GM18909 (cell line): Measurements from ENCODE around the gene CRABP2.
A peak's percentile ranks its signal among the peaks of the same experiment; 100 is the strongest.

Experiments used
- ATAC-seq: cut with Tn5 transposase; IDR thresholded peaks from one replicate; pipeline ENCODE4 v1.9.1; 2021; ENCODE audit warnings: mild to moderate bottlenecking; ENCODE audit not compliant: unreplicated experiment, poor library complexity

Gene CRABP2

DNA sequence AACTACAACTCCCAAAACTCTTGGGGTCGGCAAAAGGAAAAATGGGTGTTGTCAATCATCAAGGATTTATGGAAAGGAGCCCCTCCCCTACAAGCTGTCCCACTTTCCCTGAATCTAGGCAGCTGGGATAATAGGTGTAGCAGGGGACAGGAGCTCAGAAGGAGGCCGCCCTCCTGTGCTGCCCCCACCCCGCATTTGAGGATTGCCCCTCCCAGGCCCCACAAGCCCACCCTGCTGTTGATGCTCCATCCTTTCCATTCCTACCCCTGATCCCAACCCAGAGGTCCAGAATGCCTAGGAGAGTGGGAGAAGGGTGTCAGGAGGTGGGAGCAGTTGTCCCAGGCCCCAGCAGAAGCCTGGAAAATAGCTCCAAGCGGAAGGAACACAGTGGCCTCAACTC, 37.4 kb upstream of the CRABP2 start:
- ATAC-seq: no peak

DNA sequence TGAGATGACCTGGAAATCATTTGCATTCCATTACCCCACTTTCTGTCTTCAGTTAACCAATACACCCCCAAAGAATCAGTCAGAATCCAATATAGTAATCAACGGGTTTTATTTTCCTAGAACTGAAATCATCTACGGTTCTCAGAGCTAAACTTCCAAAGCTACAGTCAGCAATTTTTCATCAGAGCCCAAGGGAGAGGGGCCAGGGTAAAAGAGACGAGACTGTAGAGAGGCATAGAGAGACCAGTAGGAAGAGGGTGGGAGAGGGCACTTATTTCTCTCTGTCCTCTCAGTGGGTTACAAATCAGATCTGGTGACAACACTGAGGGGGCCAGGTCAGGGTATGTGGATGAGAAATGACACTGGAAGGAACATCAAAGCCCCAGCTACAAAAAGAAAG, 36.6 kb upstream of the CRABP2 start:
- no peak for ATAC-seq

DNA sequence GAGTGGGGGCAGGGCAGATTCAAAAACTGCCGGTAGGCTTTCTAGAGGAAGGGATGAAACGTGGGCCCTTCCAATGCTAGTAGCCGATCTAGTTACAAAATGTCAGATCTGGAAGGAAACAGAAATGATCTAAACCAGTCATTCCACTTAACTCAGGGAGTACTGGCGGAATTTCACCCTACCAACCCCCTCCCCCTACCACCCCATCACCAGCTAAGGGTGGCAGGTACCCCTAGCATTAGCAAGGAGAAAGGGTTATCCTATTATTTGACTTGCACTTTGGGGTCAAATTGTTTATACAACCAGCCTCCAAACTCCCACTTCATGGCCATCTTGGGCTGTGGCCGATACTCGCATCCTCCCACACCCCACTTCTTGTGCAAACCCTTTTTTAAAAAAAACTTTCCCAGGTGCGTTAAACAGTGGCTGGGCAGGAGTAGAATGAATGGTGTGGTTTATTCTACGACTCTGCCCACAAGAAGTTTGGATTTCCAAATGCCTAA, 36.1 kb upstream of the CRABP2 start:
- ATAC-seq: no peak

DNA sequence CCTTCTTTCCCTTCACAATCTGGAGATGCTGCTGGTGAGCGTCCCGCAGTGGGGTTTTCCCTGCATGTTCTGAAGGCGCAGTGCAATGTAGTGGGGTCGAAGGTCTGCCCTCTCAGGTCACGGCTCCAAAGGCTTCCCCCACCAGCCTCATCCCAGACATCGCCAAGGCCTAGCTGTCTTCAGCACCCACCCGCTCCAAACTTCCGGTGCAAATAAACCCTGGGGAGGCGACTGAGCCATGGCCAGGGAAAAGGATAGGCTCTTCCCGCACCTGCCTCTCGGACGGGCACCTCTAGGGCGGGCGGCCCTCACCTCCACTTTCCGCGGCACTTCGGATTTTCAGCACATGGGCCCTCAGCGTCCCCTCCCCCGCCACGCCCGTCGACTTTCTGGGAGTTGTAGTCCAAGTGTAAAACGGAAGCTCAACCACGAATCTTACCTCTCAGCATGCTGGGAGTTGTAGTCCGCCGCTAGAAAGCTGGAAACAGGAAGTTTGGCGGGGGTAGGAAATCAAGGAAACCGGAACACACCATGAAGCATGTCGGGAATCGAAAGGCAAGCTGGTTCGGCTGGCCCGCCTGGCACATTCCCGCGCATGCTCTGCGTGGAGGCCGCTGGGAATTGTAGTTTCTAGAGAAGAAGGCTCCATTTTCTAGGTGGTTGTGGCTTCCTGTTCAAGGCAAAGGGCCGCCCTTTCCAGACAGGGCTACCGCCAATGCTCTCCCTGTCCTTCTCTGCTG, 35.5 kb upstream of the CRABP2 start, which contains the start of gene MRPL24:
Gene MRPL24, minus strand, starts transcription at position 348 of the 740 bp plus-strand sequence. CDS start 2,384 bp downstream, outside the sequence.
- ATAC-seq: peak; percentile 85

DNA sequence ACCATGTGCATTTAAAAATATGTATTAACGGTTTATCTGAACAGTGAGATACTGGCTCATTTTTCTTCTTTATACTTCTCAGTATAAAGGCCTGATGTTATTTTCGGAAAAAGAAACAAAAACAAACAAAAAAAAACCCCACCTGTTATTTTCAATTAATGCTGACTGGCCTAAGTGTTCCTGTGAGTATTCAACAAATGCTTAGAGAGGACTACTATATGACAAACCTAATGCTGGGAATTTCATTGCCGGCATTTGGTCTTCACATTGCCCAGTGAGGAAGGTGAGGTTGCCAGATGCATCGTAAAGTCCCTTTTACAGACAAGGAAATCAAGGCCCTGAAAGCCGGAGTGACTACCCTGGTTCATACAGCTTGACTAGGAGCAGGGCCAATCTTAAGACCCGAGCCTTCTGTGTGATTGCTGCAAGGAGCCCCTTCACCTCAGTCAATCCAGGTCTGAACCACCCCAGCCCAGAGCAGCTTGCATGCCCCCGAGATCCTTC, 34.9 kb upstream of the CRABP2 start:
- no peak for ATAC-seq

DNA sequence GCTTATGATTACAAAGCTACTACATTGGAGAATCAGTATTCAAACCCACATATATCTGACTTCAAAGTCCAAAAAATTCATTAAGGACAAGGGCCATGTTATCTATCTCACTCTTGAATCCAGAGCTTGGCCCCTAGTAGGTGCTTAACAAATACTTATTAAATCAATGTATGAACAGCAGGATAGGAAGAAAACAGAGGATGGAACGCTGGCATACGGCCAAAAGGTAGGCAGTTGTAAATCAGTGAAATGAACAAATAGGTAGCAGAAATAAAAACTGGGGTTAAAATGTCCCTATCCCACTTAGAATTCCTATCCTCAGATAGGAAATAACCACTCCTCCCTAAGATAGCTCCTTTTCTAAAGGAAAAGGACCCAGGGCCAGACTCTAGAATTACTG, 33.5 kb upstream of the CRABP2 start:
- no peak for ATAC-seq

DNA sequence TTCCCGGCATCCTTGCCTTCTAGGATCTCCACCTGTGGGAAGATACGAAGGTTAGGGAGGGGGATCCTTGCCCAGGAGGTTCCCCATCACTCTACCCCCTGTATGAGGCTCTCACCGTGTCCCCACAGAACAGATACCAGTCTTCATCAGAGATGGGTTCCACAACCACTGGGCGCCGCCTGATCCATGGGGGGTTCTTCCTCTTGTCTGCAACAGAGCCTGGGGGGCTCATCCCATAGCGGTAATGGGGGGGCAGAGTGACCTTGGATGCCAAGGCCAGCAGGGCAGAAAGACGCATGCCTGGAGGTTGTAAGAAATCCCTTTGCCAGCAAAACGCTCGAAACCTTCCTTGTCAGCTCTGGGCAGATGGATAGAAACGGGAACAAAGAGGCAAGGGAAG, 33.0 kb upstream of the CRABP2 start:
- ATAC-seq: no peak

DNA sequence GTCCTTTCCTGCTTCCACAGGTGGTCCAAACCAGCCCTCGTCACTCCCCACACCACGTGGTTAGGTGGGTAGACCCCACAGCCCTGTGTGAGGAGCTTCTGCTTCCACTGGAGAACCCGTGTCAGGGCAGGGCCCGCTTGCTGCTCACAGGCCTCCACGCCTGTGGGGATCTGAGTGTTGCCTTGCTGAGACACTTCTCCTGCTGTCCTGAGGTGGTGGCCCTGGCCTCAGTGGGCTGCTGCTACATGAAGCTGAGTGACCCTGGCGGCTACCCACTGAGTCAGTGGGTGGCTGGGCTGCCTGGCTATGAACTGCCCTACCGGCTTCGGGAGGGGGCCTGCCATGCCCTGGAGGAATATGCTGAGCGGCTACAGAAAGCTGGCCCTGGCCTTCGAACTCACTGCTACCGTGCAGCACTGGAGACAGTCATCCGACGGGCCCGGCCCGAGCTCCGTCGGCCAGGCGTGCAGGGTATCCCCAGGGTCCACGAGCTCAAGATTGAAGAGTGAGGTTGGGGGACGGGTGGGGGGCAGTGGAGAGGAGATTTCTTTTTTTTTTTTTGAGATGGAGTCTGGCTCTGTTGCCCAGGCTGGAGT, 28.7 kb upstream of the CRABP2 start:
- no peak for ATAC-seq

DNA sequence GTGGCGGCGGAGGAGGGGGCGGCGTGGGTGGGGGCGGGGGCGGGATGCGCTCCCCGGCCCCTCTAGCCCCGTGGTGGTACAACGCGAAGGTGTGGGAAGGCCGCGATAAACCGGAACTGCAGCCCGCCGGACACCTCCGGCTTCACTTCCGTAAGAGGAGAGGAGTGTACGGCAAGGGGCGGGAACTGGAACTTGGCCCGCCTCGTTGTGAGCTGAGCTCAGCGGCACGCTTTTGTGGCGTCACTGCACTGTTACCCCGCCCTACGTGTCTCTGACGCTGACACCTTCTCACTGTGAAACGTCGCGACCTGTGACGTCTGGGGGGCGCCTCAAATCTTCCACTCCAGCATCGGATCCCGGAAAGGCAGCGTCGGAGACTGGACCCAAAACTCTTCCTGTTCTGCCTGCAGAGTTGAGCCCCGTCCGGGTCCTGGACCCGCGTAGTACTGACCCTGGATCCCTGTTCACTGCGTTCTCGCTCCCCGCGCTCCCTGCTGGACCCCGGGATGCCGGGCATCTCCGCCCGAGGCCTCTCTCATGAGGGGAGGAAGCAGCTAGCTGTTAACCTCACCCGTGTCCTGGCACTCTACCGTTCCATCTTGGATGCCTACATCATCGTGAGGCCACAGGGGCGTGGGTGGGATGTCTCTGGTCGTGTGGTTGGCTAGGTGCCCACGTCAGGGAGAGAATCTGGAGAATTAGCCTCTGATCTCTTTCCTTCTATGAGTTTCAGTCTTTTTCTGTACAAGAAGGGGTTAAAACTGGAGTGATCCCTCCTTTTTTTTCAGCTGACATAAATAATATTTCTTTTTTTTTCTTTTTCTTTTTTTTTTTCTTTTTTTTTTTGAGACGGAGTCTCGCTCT, 23.4 kb upstream of the CRABP2 start, which contains the start of gene ISG20L2:
Gene ISG20L2, minus strand, starts transcription at position 168 of the 864 bp plus-strand sequence. CDS start 1,114 bp downstream, outside the sequence.
- peak; percentile 92 for ATAC-seq

DNA sequence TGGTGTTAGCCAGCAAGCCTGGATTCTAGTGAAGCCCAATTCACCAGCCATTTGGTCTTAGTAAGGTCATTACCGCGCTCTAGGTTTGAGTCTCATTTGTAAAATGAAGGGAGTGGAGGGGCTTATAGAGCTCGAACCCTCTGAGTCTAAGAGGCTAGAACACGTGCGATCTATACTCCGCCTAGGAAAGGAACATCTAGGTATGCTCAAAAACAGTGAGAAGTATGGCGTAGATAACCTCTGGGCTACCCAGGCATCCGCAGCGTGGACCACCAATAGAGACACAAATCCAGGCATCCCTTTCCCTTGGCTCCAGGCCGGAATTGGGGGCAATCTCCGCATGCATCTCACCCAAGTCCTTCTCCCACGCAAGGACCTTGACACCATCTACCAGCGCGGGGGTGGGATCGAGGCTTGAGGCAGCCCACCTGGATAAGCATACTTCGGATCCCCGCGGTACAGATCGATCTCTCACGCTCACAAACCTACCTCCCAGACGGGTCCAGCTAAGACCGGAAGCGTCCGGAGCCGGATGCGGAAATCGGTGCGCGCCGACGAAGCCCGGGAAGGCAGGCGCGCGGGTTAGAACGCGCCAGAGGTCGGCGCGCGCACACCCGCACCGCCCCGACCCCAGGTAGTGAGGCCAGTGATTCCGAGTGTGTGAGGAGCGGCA, 22.7 kb upstream of the CRABP2 start, which contains the start of gene METTL25B:
Gene METTL25B, plus strand, starts transcription at position 544 of the 673 bp plus-strand sequence. CDS start 636 bp downstream, outside the sequence.
- ATAC-seq: peak; percentile 64

DNA sequence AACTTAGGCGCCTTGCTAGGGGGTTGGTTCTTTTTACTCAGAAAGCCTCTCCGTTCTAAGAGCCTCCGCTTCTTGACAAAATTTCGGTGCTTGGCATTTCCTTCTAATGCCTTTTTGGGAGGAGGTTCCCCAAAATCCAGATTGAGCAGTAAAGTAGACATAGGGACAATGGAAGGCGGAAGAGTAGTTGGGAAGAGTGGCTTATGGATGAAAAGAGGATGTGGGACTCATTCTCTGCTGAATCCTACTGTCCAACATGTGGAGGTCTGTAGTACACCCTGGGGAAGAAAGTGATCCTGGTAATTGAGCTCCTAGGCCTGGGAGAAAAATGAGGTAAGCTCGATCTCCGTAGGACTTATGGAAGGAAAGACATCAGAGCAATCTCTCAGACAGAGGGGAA, 22.1 kb upstream of the CRABP2 start:
- no peak for ATAC-seq

DNA sequence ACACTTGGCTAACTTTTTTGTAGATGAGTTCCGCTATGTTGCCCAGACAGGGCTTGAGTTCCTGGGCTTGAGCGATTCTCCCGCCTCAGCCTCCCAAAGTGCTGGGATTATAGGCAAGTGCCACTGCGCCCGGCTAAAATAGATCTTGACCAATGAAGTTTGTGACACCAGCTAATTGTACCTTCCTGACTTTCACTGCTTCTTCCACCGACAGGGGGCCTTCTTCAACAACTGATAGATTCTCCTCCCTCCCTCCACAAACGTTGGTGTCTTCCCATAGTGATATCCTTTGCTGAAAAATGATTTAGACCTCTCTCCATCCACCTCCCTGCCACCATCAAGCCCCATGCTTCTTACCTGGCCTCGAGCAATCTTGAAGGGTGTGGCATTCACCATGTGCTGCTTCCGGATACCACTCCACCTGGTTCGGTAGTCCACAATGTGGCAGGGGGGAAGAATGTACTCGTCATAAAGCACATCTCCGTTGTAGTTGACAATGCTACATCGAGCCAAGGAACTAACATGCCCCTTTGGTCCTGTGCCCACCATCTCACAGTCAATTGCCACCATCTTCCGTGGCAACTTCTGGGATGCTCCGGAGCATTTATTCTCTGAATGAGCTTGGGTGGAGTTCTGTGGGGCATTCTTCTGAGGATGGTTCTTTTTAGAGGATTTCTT, 21.3 kb upstream of the CRABP2 start:
- no peak for ATAC-seq

DNA sequence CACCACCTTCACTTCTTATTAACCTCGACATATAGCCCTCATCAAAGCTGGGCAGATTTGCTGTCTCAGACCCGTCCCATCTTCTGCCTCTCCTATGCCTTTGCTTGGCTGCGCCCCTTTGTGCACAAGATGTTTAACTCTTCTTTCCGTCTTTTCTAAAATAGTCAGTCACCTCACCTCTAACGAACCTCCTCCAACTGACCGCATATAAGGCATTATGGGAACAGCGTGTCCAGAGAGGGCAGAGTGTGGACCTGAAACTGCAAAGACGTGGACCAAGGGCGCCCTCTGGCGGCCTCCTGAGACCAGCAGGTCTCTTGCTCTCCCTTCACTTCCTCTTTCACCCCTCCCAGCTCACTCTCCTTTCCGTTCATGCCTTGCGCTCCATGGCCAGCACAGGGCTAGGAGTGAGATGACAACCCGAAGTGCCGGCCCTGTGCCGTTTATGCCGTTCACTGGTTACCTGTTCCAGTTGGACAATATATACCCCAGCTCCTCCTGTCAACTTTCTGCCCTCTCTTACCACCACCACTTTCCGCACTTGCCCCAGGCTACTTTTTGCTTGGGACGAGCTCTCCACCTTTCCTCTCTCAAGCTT, 20.4 kb upstream of the CRABP2 start:
- no peak for ATAC-seq

DNA sequence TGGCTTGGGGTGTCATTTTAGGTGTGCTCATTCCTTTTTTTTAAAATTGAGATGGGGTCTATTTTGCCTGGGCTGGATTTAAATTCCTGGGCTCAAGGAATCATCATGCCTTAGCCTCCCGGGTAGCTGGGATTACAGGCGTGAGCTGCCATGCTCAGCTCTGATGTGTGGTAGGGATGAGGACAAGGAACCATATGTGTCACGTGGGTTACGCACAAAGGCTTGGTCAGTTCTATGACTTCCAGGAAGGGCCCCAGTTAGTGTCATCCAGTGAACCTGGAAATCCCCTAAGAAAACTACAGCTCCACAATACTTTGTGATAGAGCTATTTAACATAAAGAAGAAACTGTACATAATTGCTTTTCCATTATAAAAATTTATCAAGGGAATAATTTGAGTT, 16.2 kb upstream of the CRABP2 start:
- ATAC-seq: no peak

DNA sequence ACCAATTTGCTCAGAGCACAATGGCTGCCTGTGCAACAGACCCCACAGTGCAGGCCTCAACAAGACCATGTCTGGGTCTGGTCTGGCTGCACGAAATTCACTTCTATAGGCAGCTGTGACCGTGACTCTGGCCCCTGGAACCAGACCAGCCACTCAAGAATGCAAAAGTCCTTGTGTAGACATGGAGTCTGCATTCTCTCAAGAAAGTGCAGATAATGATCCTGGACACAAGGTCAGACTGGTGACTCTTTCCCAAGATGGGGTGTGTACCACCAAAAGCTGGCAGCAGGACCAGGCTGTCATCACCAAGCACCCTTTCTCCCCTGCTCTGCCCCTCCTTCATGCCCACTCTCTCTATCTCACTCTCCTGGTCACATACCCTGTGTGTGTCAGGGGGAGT, 15.7 kb upstream of the CRABP2 start:
- ATAC-seq: no peak

DNA sequence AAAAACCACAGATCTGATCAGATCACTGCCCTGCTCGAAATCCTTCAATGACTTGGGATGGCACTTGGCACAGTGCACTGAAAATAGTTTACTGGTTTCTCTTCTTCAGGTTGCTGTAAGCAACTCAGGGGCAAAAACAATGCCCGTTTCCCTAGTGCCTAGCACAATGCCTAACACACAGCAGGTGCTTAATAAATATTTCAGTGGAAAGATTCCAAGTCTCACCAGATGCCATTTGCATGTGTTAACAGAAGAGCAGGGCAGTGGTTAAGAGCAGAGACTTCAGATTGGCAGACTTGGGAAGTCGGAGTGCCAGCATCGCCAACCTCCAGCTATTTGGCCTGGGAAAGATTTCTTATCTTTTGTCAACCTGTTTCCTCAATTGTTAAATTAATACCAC, 12.0 kb upstream of the CRABP2 start:
- no peak for ATAC-seq

DNA sequence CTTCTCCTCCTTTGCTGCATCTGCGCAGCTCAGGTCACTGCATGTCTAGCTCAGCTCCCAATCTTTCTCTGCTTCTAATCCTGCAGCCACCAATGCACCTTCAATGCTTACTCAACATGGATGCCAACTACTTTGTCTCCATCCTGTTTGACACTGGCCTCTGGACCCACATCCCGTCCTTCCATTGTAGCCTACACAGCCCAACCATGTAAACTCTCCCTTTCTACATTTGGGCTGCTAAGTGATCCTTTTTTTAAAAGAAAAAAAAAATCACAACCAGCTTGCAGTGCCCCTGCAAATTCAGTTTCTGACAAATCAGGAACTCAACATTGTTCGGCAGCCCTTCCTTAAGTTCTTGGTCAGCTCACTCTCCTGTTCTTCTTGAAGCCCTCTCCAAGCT, 9.4 kb upstream of the CRABP2 start:
- no peak for ATAC-seq

DNA sequence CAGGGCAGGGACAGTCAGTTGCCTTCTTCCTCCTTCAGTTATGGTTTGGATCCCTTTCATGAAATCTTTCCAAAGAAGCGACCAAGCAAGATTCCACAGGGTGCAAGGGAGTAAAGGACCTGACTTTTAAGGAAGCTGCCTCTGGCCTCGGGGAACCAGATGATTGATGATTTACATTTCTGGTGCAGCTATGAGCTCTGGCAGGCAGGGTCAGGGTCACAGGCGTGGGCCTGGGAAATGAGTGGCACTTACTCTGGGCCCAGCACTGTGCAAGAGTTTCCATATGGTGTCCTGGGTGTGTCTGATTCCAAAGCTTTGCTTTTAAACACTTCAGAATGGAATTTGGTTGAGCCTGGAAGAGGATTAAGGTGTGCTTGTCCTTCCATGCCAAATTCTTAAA, 7.2 kb upstream of the CRABP2 start:
- no peak for ATAC-seq
